GM23248 (cell line): ENCODE results near the gene FANCE.

Experiments
- EZH2 ChIP-seq: fragments of 200-600 bp; sonication (generic); IDR thresholded peaks from 2 replicates; pipeline ENCODE4 v1.6.1; 2018; ENCODE audit warnings: antibody characterized with exemption, mild to moderate bottlenecking; ENCODE audit not compliant: insufficient read depth, poor library complexity, severe bottlenecking
- EZH2phosphoT487 ChIP-seq: fragments of 200-600 bp; sonication (generic); IDR thresholded peaks from 2 replicates; pipeline ENCODE4 v1.6.1; 2018; ENCODE audit warnings: antibody characterized with exemption, moderate library complexity, mild to moderate bottlenecking, low read depth; ENCODE audit not compliant: insufficient read depth

DNA sequence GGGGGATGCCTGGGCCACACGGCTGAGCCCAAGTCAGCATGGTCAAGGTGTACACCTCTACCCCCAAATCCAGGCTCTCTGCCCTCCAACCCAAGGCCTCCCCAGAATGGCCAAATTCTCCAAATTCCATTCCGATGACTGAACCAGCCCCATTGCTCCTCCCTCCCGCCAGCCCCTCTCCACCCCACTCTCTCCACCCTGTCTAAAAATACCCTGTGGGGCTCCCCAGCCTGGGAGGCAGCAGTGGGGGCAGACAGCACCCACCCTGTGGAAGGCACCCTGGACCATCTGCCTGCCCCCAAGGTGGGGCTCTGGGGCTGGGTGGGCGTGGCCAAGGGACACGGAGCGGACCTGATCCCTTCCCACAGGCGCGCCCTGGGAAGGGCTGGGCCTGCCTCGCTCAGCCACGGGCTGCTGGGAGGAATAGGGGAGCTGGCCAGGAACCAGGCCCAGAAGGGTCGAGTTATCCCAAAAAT lies 33.3 kb downstream of the FANCE start:
- no peak for TF ChIP-seq EZH2phosphoT487
- no peak for TF ChIP-seq EZH2
